HepG2 (cell line): ENCODE measurements around the gene CCL19. TPM values are rescaled to one million over a fixed set of nuclear protein-coding genes. Genes with fewer than 3 reads are reported as not detected.

Experiments
- CBX1 ChIP-seq: IDR thresholded peaks from one replicate; pipeline ENCODE4 v1.6.1; 2016; ENCODE audit warnings: antibody characterized with exemption, low read depth
- ELF1 ChIP-seq: sonication (generic); formaldehyde crosslinking; IDR thresholded peaks from 2 replicates; pipeline ENCODE4 v1.4.0; 2020; ENCODE audit warnings: missing genetic modification reagents
- EP300 ChIP-seq, 3 experiments: sonication (generic) in 1 of 3; formaldehyde crosslinking in 1 of 3; IDR thresholded peaks; 2 replicates each; pipeline versions ENCODE4 v1.5.1 to v1.6.1; 2011 to 2020; ENCODE audit warnings: low read depth in 2 of 3, low read length in 2 of 3, borderline replicate concordance in 1 of 3, improper control_type of control experiment in 1 of 3, mild to moderate bottlenecking in 1 of 3, missing genetic modification reagents in 1 of 3, moderate library complexity in 1 of 3
- MXD3 ChIP-seq: IDR thresholded peaks from 2 replicates; pipeline ENCODE4 v1.6.1; 2016; ENCODE audit warnings: mild to moderate bottlenecking, missing biosample characterization, missing genetic modification reagents
- NCOA2 ChIP-seq: sonication (generic); formaldehyde crosslinking; IDR thresholded peaks from 2 replicates; pipeline ENCODE4 v1.8.0; 2022; ENCODE audit warnings: inconsistent platforms
- NRL ChIP-seq: sonication (generic); formaldehyde crosslinking; IDR thresholded peaks from 2 replicates; pipeline ENCODE4 v1.5.0; 2020; ENCODE audit warnings: missing genetic modification reagents, mild to moderate bottlenecking, moderate library complexity, borderline replicate concordance
- PCBP2 ChIP-seq: fragments of 200-400 bp; formaldehyde crosslinking; optimal IDR thresholded peaks from 2 replicates; pipeline ENCODE3; 2018; ENCODE audit warnings: low read length, low read depth; ENCODE audit not compliant: poor library complexity, severe bottlenecking
- PLRG1 ChIP-seq: fragments of 450-650 bp; conservative IDR thresholded peaks from 2 replicates; pipeline ENCODE4 v1.6.1; 2016
- RAD21 ChIP-seq: fragments of 450-650 bp; formaldehyde crosslinking; IDR thresholded peaks from 2 replicates; pipeline ENCODE4 v1.5.0; 2020; ENCODE audit warnings: mild to moderate bottlenecking
- SNAI1 ChIP-seq: sonication (generic); formaldehyde crosslinking; IDR thresholded peaks from 2 replicates; pipeline ENCODE4 v1.5.0; 2020; ENCODE audit warnings: mild to moderate bottlenecking, missing genetic modification reagents, borderline replicate concordance
- TAF15 ChIP-seq: fragments of 200-400 bp; formaldehyde crosslinking; IDR thresholded peaks from one replicate; pipeline ENCODE4 v1.6.1; 2018; ENCODE audit warnings: mild to moderate bottlenecking, low read depth, low read length; ENCODE audit not compliant: poor library complexity, severe bottlenecking
- XRCC5 ChIP-seq: fragments of 200-400 bp; formaldehyde crosslinking; optimal IDR thresholded peaks from 2 replicates; pipeline ENCODE3; 2017; ENCODE audit warnings: mild to moderate bottlenecking, low read length
- ZNF10 ChIP-seq: sonication (generic); formaldehyde crosslinking; IDR thresholded peaks from 2 replicates; pipeline ENCODE4 v1.4.0; 2020; ENCODE audit warnings: mild to moderate bottlenecking, low read depth, missing genetic modification reagents, borderline replicate concordance
- ZNF121 ChIP-seq: sonication (generic); formaldehyde crosslinking; IDR thresholded peaks from 2 replicates; pipeline ENCODE4 v1.5.0; 2020; ENCODE audit warnings: mild to moderate bottlenecking, missing genetic modification reagents
- ZNF18 ChIP-seq: sonication (generic); formaldehyde crosslinking; IDR thresholded peaks from 2 replicates; pipeline ENCODE4 v1.8.0; 2022; ENCODE audit warnings: mild to moderate bottlenecking, missing genetic modification reagents; ENCODE audit not compliant: insufficient replicate concordance
- ZNF30 ChIP-seq: sonication (generic); formaldehyde crosslinking; IDR thresholded peaks from 2 replicates; pipeline ENCODE4 v1.5.0; 2020; ENCODE audit warnings: mild to moderate bottlenecking, missing genetic modification reagents
- ZNF609 ChIP-seq: sonication (generic); formaldehyde crosslinking; IDR thresholded peaks from 2 replicates; pipeline ENCODE4 v1.4.0; 2020; ENCODE audit warnings: mild to moderate bottlenecking, missing genetic modification reagents, borderline replicate concordance
- ZNF644 ChIP-seq: IDR thresholded peaks from 2 replicates; pipeline ENCODE4 v1.6.1; 2016; ENCODE audit warnings: low read depth
- ZNF672 ChIP-seq: sonication (generic); formaldehyde crosslinking; IDR thresholded peaks from 2 replicates; pipeline ENCODE4 v1.8.1; 2022; ENCODE audit warnings: missing genetic modification reagents
- ZNF704 ChIP-seq: sonication (generic); formaldehyde crosslinking; IDR thresholded peaks from 2 replicates; pipeline ENCODE4 v1.8.1; 2023; ENCODE audit warnings: mild to moderate bottlenecking, inconsistent platforms, moderate library complexity, missing genetic modification reagents, borderline replicate concordance
- ZNF768 ChIP-seq: sonication (generic); formaldehyde crosslinking; IDR thresholded peaks from 2 replicates; pipeline ENCODE4 v1.4.0; 2020; ENCODE audit warnings: missing genetic modification reagents
- ZNF788 ChIP-seq: sonication (generic); formaldehyde crosslinking; IDR thresholded peaks from 2 replicates; pipeline ENCODE4 v1.5.0; 2020; ENCODE audit warnings: mild to moderate bottlenecking, missing genetic modification reagents, borderline replicate concordance
- polyA plus RNA-seq, 8 experiments: library from polyadenylated mRNA; depleted of rRNA in 3 of 8; stranded (reverse) in 7 of 8; unstranded in 1 of 8; fragments of >200 nt; fragmentation: Illumina TruSeq in 4 of 8; extraction: Trizol in 4 of 8; gene quantifications; 2 replicates each; pipeline versions ENCODE4 v1.2.1 to v1.2.3, GENCODE V29; 2011 to 2016; ENCODE audit warnings: low read depth in 4 of 8, missing spikeins in 1 of 8, mixed read lengths in 1 of 8; ENCODE audit not compliant: insufficient read depth in 1 of 8
- total RNA-seq, 5 experiments: library from RNA; depleted of rRNA; stranded (reverse); fragments of >200 nt; fragmentation: Illumina TruSeq; extraction: Trizol; gene quantifications; 2 replicates each; pipeline ENCODE4 v1.2.3, GENCODE V29; 2016; ENCODE audit warnings: low read depth in 1 of 5

CCL19 gene
- total and polyA plus RNA-seq, 2 of the 13 experiments (the other 11 are each of a cell fraction or from before 2014, with no cell fraction given): not detected

- TF ChIP-seq MXD3 (CRISPR knock-in tag): no peak
- no peak for TF ChIP-seq ZNF121 (CRISPR knock-in tag)
- TF ChIP-seq ZNF644 (CRISPR knock-in tag): peak; percentile 91; the same call in 1 of the 2 replicates
- no peak for TF ChIP-seq ZNF10
- TF ChIP-seq NCOA2: peak; percentile 61
- TF ChIP-seq PLRG1: no peak
- TF ChIP-seq ELF1 (CRISPR knock-in tag): no peak
- TF ChIP-seq ZNF672 (CRISPR knock-in tag): no peak
- TF ChIP-seq ZNF768 (CRISPR knock-in tag): no peak
- TF ChIP-seq XRCC5: no peak
- TF ChIP-seq RAD21 (CRISPR knock-in tag): no peak
- TF ChIP-seq CBX1: no peak
- TF ChIP-seq ZNF788 (CRISPR knock-in tag): peak; percentile 35; the same call in 1 of the 2 replicates
- peak; percentile 39 to 75; a peak in 2 of 4 replicates for TF ChIP-seq EP300 (IDR thresholded peaks at IDR 0.05; ENCODE audit: low read depth in 2 of 2, low read length in 2 of 2)
- no peak for TF ChIP-seq EP300 (CRISPR knock-in tag; IDR thresholded peaks at IDR 0.05; ENCODE audit: borderline replicate concordance)
- no peak for TF ChIP-seq ZNF18 (CRISPR knock-in tag)
- no peak for TF ChIP-seq PCBP2
- TF ChIP-seq ZNF609 (CRISPR knock-in tag): peak; percentile 90
- TF ChIP-seq NRL (CRISPR knock-in tag): no peak
- TF ChIP-seq ZNF704 (CRISPR knock-in tag): no peak
- no peak for TF ChIP-seq SNAI1 (CRISPR knock-in tag)
- TF ChIP-seq TAF15: no peak
- no peak for TF ChIP-seq ZNF30 (CRISPR knock-in tag)
These were observed 2.6 kb downstream of the CCL19 start (continued) for GRCh38 chr9:34688329-34689115.
